ENCODE data around the gene RHEB.
"Not testable (repeated sequence)": the region's sequence is repeated elsewhere in the genome, so short reads cannot be mapped to it uniquely, and the experiment has no call there.

Gene RHEB

DNA sequence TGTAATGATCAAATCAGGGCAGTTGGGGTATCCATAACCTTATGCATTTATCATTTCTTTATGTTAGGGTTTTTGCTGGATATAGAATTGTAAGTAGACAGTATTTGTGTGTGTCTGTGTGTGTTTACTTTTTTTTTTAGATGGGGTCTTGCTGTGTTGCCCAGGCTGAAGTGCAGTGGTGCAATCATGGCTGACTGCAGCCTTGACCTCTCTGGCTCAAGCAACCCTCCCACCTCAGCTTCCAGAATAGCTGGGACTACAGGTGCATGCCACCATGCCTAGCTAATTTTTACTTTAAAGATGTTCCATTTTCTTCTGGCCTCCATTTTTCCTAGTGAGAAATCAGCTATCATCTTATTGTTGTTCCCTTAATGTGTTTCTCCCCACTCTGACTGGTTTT lies 10.1 kb upstream of the RHEB start:
- in situ Hi-C loops (cut with HindIII; ENCODE audit: low sequenced_read_pairs) = no loop called here

DNA sequence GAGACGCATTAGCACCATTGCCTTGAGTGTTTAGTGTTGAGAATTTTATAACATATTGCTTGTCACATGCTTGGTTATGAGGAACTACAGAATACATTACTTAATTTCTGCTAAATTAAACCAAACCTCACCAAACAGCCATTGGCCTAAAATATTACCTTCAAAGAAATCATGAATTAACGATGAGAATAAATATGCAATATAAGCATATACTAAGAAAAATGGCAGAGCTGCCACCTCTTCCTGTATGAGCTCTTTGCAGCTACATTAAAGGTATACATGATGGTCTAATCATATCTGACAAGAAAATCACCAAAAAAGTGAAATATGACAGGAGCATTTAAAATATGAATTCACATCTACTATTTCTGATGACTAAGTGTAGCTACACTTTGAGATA lies 5.2 kb upstream of the RHEB start:
- in situ Hi-C loops (cut with HindIII; ENCODE audit: low sequenced_read_pairs) = no loop called here

GRCh38 chr7:151524331-151524730 lies 4.6 kb upstream of the RHEB start:
- in situ Hi-C loops (cut with HindIII; ENCODE audit: low sequenced_read_pairs) = no loop called here

DNA sequence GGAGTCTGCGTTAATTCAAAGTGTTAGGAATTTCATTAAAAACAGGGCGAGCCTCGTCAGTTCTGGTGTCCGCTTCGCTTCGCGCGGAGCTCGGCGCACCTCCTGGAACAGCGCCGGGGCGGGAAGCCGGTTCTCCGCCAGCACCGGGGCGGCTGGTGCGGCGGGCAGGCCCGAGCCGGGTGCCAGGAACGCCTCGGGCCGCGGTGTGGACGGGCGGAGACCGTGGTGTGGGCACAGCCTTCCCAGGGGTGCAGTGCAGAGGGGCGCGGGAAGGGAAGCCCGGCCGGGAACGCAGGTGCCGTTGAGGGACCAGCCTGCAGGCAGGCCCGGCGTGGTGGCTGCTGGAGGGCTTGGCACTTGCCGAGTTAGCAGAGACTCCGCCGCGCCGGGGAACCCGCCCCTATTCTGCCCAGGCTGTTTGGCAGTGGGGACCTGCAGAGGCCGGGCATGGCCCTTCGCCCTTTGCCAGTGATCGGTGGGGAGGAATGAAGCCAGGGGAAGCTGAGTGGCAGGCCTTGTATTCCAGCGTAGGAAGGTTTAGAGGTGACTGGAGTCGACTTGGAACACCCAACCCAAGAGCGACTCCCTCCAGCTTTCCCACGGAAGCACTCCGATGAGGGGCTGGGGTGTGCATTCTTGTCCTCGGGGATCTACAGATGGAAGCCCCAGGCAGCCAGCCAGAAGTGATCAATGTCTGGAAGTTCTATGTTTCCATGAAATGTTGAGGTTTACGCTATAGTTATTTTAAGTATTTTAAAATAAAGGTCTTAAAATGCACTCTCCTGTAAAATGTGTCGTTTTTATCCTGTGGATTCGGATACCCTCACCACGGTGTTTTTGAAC lies 945 bp upstream of the RHEB start:
- in situ Hi-C loops (cut with HindIII; ENCODE audit: low sequenced_read_pairs) = no loop called here

- in situ Hi-C loops (cut with HindIII; ENCODE audit: low sequenced_read_pairs) = not testable (repeated sequence)
Measured at GRCh38 chr7:151518947-151519764, 539 bp downstream of the RHEB start.

DNA sequence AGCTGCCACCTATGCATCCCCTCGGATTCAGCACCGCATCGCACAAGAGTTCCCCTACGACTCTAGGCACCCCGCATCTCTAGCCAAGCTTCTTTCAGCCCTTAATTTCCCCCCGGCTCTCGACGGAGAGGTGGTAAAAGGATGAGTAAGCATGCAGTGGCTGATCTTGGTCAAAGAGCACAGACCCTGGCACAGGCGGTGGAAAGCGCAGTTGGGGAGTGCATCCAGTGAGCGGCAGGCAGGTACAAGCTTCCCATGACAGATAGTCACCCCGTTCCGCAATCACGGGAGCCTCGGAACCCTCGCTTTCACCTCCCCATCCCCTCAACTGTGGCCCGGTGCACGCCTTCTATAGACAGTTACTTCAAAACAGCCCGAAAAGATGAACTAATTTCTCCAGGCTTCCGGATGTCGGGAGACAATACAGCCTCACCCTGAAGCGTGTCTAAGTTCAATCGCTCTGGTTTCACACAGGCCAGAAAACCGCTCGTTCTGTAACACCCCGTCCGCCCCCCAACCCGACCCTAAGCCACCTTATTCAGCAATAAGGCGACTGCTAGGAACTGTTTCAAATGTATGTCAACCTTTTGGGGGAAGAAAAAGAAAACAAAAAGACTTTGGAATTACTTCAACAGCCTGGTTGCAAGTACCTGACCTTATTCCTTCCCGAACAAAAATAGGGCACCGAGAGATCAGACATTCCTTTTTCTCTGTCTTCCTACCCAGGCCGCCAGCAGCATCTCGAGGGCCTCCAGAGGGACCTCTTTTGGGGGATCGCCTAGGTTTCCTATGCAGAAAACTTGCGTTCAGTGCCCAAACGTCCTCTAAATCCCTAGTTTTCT lies 1.4 kb downstream of the RHEB start:
- in situ Hi-C loops (cut with HindIII; ENCODE audit: low sequenced_read_pairs) = no loop called here

- in situ Hi-C loops (cut with HindIII; ENCODE audit: low sequenced_read_pairs) = no loop called here
Measured at GRCh38 chr7:151517601-151518104, 2.0 kb downstream of the RHEB start.

DNA sequence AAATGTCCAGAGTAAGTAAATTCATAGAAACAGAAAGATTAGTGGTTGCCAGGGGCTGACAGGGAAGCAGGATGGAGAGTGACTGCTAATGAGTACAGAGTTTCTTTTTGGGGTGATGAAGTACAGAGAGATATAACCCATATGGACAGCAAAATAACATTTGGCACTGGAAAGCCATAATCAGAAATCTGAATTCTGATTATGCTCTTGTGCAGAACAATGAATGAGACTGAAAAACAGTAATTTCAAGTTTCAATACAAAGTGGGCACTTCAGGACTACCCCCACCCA lies 4.5 kb downstream of the RHEB start:
- in situ Hi-C loops (cut with HindIII; ENCODE audit: low sequenced_read_pairs) = no loop called here

DNA sequence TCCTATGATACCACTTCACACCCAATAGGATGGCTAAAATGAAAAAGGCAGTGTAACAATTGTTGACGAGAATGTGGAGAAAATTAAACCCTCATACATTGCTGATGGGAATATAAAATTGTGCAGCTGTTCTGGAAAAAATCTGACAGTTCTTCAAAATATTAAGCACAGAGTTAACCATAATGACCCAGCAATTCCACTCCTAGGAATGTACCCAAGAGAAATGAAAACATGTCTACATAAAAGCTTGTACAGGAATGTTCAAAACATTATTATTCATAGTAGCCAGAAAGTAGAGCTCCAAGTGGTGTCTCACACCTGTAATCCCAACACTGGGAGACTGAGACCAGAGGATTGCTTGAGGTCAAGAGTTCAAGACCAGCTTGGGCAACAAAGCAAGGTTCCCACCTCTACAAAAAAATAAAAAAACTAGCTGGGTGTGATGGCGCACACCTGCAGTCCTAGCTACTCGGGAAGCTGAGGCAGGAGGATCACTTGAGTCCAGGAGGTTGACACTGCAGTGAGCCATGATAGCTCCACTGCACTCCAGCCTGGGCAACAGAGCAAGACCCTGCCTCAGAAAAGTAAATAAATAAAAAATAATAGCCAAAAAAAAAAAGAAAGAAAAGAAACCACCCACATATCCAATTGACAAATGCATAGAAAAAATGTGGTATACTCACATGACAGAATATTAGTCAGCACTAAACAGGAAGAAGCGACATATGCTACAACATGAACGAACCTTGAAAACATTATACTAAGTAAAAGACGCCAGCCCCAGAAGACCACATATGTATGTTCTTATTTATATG lies 5.0 kb downstream of the RHEB start:
- in situ Hi-C loops (cut with HindIII; ENCODE audit: low sequenced_read_pairs) = no loop called here

DNA sequence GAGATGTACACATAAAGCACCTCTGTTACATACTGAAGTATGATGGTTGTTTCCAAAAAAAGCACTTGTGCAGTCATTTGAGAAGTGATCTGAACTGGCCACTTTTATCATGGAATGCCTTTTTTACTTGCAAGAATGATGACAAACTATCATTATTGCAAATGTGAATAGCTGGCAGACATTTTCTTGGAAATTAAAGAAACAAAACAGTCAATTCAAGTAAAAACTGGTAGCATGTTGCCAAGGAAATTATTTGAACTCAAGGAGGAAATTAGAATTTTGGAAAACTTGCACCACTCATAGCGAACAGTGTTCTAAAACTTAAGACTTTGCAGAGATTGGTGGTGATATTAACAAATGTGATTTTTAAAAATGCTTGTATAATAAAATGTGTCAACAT lies 6.6 kb downstream of the RHEB start:
- in situ Hi-C loops (cut with HindIII; ENCODE audit: low sequenced_read_pairs) = no loop called here

GRCh38 chr7:151512353-151512752 lies 7.3 kb downstream of the RHEB start:
- in situ Hi-C loops (cut with HindIII; ENCODE audit: low sequenced_read_pairs) = no loop called here

DNA sequence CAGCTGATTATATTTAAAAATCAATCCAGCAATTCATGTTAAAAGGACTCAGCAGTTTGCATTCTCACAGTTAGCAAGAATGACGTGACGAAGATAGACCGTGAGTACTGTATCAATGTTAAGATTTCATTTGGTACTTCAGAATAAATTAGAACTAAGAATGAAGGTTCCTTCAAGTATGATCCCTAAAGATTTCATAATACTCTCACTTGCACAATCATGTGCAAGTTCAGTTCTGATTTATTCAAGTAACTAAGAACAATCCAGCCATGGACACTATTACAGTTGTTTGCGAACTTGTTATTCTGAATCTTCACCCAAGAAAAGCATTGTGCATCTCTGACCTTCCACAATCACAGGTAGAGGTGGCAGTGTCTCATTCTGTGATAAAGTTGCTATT lies 7.7 kb downstream of the RHEB start:
- in situ Hi-C loops (cut with HindIII; ENCODE audit: low sequenced_read_pairs) = no loop called here

- in situ Hi-C loops (cut with HindIII; ENCODE audit: low sequenced_read_pairs) = no loop called here
Measured at GRCh38 chr7:151511270-151511669, 8.4 kb downstream of the RHEB start.

- in situ Hi-C loops (cut with HindIII; ENCODE audit: low sequenced_read_pairs) = no loop called here
Measured at GRCh38 chr7:151509670-151510333, 9.9 kb downstream of the RHEB start.

GRCh38 chr7:151508991-151509390 lies 10.7 kb downstream of the RHEB start:
- in situ Hi-C loops (cut with HindIII; ENCODE audit: low sequenced_read_pairs) = no loop called here

DNA sequence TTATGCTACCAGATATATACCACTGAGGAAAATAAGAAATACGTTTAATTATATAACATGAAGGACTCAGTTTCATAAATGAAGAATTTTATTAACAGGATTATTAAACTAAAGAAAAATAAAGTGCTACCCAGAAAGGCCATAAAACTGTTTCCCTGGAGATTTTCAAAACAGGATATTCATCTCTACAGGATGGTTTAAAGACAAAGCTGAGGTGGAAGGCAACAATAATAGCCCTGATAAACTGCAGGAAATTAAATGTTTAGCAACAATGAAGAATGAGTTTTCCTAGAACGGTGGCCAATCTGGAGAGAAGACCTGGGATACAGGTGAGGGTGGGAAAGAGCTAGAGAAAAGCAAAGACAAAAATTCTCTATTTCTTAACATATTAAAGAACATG lies 11.9 kb downstream of the RHEB start:
- in situ Hi-C loops (cut with HindIII; ENCODE audit: low sequenced_read_pairs) = no loop called here

DNA sequence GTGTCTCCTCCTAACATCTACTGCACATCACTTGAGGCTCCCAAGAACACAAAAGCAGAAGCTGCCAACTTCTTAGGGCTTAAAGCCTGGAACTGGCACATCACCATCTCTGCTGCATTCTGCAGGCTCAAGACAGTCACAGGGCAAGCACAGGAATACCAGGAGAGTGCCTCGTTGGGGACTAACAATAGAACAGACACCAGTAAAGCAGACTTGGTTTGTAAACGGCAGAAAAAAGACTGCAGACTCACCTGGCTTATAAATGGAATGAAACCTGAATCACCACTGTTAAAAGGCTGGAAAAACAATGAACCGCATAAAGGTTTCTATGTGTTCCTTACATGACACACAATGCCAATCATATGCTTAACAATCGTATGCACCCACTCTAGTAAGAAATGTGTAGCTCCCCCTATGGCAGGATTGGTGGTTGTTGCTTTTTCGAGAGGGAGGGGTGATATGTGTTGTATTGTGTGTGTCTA lies 12.8 kb downstream of the RHEB start:
- in situ Hi-C loops (cut with HindIII; ENCODE audit: low sequenced_read_pairs) = no loop called here

DNA sequence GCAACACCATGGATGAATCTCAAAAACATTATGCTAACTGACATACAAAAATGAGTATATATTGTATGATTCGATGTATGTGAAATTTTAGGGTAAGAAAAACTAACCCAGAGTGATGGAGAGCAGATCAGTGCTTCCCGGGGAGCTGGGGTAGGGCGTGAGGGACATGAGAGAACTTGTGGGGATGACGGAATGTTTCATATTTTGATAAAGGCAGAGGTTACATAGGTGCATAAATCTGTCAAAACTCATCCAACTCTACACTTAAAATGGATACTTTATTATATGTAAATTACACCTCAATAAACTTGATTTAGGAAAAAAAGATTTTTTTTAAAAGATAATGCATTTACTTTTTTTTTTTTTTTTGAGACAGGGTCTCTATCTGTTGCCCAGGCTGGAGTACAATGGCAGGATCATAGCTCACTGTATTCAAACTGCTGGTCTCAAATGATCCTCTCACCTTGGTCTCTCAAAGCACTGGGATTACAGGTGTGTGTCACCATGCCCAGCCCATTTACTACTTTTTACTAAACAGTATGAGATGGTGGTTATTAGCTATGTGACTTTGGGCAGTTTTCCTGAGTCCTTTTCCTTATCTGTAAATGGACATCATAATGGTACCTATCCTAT lies 13.7 kb downstream of the RHEB start:
- in situ Hi-C loops (cut with HindIII; ENCODE audit: low sequenced_read_pairs) = no loop called here

DNA sequence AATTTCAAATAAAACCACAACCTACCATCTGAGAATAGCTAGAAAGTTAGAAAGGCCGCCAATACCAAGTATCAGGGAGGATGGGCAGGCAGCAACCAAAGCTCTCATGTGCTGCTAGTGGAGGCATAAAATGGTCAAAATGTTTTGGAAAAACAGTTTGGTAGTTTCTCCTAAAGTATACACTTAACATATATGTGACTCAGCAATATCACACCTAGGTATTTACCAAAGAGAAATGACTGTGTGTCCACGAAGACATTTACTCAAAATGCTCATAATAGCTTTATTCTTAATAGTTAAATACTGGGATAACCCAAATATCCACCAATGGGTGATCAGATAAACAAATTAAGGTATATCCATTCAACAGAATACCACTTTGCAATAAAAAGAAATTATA lies 14.3 kb downstream of the RHEB start:
- in situ Hi-C loops (cut with HindIII; ENCODE audit: low sequenced_read_pairs) = no loop called here
